ENCODE measurements around the gene FOXRED2.
"Not testable (repeated sequence)": the region's sequence is repeated elsewhere in the genome, so short reads cannot be mapped to it uniquely, and the experiment has no call there.

FOXRED2 gene

DNA sequence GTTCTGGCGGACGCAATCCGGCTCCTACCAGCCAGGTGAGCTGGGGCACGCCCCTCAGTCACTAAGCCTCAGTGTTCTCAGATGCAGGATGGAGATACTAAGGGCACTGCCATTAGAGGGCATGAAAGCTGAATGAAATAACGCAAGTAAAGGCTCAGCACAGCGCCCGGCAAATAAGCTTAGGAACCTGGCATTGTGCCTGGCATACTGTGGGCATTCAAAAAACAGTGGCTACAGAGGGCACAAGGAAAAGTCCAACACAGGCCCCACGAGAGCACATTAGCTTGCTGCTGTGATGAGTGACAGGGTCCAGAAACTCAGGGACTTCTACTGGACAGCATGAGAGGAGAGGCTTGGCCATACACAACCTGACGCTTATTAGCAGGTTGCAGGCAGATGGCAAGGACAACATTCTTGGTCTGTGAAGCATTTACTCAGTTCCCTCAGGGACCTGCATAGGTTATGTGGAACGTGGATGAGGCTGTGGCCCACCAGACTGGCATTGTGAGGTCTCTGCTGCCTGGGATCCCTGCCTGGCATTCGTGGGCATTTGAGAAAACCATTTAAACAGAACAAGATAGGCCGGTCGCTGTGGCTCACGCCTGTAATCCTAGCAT is 37.6 kb downstream of the FOXRED2 start:
- no peak for ATAC-seq
- DNase-seq = no peak

DNA sequence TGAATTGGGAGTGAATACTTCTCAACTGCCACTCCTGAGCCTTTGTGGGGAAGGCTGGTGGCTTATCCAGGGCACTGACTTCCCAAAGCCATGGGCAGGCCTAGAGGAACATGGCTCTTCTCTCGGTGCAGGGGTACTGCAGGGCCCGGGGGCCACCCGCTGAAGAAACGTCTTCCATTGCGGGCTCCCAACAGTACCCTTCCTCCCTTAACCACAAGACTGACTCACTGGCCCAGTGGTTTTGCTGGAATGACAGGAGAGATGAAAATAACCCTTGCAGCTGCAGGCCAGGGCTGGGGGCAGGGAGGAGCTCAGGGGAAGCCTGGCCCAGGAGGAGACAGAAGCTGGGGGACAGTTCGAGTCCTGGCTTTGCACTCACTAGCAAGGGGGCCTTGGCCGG is 38.9 kb downstream of the FOXRED2 start:
- DNase-seq (peak; percentile 58), ATAC-seq (peak; percentile 55)

DNA sequence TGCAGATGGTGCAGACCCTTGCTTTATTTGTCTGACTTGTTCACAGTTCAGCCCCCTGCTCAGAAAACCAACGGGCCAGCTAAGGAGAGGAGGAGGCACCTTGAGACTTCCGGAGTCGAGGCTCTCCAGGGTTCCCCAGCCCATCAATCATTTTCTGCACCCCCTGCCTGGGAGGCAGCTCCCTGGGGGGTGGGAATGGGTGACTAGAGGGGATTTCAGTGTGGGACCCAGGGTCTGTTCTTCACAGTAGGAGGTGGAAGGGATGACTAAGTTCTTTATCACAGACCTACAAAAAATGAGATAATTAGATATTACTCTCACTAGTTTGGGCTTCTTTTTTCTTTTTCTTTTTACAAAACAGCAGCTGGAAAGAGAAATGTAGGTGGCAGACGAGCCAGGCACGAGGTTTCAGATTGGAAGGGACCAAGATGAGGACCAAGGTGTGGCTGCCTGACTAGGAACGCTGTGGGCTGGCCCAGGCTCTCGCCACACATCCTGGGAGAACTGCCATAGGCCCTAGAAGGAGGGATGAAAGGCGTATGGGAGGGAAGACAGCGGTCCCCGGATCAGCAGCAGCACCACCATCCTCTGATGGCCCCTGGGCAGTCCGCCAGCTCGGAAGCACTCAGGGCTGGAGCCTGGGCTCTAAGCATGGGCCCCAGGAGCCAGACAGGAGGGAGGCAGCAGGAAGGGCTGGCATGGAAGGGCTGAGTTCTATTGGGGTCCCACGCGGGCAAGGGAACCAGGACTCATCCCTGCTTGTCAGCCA is 39.6 kb downstream of the FOXRED2 start:
- ATAC-seq = no peak
- DNase-seq = no peak

DNA sequence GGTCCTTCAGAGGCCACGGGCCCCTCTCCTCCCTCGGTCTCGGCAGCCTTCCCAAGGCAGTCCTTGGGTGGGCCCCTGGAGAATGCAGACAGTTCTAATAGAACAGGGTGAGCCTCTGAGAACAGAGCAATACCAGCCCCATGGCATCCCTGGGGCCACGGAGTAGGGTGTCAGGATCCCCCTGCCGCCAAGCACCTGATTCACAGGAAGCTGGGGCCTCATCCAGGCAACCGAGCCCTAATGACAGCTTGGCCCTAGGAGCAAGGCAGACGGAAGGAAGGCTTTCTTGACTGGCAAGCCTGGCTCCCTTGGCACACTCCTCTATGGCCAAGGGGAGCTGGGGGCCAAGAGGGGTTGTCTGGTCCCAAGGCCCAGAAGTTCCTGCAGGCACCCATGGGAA is 40.6 kb downstream of the FOXRED2 start:
- DNase-seq = no peak
- ATAC-seq = no peak

DNA sequence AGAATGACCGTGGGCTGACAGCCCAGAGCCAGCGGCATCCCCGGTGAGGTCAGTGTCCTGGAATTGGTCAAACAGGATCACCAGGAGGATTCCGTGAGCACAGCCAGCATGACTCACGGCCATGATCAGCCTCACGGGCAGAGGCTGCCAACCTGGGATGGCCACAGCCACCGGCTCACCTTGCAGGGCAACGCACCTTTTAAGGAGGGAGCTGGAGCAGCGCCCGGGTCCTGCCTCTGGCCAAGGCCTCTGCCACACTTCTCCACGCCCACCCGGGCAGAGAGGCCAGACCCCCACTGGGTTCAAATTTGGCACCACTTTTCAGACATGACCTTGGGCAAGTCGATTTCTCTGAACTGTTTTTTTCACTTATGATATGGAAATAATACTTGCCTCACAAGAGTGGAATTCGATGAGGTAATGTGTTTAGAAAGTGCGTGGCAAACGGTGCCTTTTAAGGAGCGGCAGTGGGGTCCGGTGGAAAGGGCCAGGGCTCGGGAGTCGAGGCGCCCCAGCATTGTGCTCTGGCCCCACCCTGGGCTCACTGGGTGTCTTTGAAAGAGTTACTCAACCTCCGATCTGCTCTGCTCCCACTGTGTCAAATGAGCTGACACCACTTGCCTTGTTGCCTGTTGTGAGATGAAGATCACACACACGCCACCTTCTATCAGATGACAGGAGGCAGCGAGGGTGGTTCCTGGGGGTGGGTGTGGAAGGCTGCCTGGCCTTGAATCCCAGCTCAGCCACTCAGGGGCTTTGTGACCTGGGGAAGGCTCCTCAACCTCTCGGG is 41.4 kb downstream of the FOXRED2 start:
- DNase-seq = no peak
- no peak for ATAC-seq

DNA sequence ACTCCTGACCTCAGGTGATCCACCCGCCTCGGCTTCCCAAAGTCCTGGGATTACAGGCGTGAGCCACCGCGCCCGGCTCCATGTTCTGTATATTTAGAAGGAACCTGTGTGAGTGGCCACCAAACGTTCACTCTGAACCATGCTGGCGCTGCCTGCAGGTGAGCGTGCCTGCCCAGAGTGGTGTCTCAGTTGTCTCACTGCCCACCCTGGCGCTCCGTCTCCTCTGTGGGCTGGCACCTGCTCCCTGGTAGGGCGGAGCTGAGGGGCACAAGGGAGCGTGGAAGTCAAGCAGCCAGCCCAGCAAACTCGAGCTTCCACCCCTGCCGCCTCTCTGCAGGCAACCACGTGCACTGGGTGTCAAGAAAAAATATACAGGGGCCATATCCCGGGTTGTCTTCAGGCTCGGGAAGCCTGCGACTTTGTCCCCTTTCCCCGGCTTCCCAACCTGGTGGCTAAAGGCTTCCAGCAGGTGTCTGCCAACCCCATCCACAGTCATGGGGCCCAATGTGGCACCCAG is 42.1 kb downstream of the FOXRED2 start:
- ATAC-seq (no peak), DNase-seq (no peak)

DNA sequence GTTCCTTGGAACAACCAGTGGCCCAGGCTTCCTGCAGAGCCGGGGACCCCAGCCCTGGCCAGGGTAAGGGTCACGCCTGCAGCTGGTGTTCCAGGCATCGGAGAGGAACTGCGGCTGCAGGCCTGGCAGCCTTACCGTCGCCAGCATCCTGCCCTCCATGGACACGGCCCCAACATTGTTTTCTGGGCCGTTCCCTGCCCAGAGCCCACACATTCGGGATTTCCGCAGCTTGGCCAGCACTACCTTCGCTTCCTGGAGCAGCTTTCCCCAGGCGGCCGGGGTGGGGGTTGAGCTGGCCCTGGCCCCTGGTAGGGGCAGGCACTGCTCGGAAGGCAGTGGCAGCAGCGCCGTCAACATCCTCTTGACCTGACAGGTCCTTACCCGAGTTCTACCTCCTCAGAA is 43.1 kb downstream of the FOXRED2 start:
- ATAC-seq (no peak), DNase-seq (no peak)

DNA sequence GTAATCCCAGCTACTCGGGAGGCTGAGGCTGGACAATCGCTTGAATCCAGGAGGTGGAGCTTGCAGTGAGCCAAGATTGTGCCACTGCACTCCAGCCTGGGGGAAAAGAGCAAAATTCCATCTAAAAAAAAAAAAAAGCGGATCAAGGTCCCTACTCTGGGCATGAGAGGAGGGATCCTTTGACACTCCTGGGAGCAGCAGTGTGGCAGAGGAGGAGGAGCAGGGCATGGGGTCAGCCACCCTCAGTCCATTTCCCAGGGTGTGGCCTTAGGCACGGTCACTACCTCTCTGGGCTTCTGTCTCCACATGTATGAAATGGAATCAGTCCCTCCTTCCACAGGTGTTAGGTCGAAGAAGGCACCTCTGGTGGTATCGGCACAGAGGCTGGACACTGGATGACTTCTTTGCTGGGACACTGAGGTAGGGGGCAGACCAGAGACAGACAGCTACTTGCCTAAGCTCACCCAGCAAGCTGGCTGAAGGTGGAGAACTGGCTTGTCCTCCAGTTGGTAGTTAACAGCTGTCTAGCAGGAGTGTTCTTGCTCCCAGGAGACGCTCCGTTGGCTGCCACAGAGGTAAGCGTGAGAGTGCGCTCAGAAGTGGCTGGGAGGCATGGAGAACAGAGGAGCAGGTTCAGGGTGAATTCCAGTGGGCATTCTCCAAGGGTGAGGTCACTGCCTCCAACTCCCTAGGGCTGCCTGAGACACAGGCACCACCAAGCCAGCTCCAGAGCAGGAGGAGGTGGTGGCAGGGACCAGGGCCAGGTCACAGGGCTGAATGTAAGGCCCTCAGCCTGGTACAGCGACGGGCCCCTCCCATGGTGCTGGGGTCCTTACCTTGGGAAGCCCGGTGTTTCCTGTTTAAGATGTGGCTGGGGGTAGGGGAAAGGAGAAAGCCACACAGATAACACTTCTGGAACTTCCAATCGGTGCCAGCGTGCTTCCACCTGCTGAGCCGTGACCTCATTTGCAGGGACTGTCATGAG is 44.9 kb downstream of the FOXRED2 start:
- ATAC-seq (no peak), DNase-seq (no peak)

DNA sequence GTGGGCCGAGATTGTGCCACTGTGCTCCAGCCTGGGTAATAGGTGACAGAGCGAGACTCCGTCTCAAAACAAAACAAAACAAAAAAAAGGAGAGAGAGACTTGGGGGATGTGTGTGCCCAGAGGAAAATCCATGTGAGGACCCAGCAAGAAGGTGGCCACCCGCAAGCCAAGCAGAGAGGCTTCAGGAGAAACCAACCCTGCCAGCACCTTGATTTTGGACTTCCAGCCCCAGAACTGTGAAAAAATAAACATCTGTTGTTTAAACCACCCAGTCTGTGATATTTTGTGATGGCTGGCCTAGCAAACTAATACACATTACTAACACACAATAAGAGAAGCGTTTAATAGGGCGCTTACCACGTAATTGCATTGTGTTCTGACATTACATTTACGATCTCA is 46.6 kb downstream of the FOXRED2 start:
- ATAC-seq (no peak), DNase-seq (no peak)

DNA sequence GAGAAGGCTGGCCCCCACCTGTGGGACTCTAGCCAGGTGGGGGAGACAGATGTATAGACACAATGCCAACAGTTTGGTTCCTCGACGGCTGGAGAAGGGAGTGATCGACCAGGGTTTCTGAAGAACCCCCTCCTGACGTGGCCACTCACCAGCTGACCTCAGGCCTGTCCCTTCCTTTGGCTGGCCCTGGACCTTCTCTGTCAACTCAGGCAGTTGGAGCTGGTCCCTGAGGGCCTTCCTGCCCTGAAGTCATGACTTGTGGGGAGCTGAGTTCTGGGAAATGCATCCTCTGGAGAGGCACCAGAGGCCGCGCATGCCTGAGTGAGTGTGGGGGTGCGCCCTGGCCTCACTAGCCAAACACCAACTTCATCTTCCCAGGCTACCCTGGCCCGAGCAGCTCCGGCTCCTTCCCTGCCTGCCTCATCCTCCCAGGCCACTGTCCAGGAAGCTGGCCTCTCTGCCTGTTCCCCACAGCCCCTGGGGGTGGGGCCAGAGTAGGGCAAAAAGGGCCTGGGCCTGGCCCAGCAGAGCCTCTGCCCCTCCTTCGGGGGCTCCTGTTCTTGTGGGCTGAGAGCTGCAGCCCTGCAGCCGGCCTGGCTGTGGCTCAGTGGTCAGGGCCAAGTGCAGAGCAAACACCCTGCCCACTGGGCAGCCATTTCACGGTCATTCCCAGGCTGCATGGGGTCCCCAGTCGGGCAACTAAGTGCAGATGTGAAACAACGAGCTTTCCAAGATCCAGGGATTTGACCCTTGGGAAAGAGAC is 49.0 kb downstream of the FOXRED2 start:
- no peak for ATAC-seq

DNA sequence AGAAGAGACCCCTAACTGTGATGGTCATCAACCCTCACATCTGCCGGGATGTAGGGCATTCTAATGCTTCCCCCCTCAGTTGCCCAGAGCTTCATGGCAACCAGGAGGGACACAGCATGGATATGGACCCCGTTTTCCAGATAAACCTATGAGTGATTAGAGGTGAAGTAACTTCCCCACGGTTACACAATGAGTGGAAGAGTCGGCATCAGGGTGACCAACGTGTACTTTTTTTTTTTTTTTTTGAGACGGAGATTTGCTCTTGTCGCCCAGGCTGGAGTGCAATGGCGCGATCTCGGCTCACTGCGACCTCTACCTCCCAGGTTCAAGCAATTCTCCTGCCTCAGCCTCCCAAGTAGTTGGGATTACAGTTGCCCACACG is 50.4 kb downstream of the FOXRED2 start:
- DNase-seq (no peak), ATAC-seq (no peak)

More for the DNA sequence above, 49.0 kb downstream of the FOXRED2 start:
- DNase-seq = no peak

DNA sequence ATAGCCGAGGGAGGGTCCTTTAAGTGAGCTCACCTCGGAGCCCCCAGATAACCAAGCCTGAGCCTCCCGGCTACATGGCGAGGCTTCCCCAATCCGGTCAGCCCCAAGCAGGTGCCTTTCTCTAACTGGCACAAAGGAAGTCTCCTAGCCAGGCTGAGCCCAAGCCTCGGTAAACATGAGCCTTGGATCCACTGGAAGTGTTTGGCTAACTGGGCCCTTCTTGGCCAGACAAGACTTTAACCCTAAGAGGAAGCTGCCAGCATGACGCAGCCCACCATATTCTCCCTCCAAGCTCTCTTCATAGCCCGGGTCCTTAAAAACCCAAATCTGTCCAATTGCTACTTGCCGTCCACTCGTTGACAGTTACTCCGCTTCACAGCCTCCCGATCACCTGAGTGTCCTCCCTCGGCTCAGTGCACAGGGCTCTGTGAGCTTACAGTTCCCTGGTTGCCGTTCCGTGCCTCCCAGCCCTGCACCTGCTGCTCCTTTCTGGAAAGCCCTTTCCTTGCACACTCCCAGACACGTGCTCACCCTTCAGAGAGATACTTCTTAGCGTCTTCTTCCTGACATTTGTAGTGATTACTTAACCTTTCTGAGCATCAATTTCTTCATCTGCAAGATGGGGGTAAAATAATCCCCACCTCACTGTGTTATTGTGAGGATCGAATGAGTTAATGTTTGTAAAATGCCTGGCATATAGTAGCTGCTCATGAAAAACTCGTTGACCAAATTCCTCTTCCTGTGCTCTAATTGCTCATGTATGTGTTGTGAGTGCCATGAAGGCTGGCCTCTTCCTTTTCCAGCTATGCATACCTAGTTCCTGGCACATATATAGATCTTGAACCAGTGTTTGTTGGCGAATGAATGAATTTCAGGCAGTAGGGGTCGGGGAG is 51.0 kb downstream of the FOXRED2 start:
- ATAC-seq = no peak
- DNase-seq = no peak

DNA sequence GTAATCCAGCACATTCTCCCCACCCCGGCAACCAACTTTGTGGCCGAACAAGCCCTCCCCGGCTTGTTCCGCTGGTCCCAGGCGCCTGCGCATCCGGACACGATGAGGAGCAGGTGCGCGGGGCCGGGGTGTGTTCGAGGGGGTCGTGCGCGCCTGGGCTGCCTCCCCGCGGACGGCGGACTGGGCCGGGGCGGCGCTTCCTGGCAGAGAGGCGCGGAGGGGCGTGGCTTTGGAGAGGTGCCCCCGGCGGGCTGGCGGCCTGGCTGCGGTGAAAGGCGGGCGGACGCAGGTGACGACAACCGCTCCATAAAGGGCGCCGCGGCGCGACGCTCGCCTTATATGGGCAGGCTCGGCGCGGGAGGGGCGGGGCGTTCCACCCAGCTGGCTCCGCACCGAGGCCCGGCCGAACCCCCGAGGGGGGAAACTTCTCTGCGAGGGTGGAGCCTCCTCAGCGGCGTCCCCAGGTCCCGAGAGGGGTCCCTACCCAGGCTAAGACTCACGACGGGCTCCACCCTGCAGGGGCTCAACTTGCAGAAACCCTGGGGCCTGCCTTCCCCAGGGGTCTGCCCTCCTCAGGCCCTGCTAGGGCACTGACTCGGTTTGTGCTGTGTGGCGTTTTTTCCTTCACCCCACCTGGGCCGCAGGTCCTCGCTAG is 51.8 kb downstream of the FOXRED2 start:
- DNase-seq (peak; percentile 99), ATAC-seq (peak; percentile 84)

DNA sequence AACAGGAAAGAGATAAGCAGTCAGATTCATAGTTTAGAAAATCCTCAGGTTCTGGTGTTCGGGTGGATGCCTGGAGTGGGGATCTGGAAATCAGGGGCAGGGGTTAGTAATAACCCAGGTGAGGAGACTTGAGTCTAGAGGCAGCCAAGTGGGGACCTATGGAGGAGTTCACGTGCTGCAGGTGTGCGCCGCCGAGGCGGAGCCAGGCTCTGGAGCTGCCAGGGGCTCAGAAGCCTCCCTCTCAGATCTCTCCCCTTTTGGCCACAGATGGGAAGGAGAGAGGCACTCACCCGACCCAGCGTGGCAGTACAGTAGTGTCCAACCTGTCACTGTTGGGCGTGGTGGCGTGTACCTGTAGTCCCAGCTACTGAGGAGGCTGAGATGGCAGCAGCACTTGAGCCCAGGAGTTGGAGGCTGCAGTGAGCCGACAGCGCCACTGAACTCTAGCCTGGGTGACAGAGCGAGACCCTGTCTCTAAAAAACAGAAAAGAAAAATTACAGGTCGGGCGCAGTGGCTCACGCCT is 52.9 kb downstream of the FOXRED2 start:
- DNase-seq = no peak
- no peak for ATAC-seq

DNA sequence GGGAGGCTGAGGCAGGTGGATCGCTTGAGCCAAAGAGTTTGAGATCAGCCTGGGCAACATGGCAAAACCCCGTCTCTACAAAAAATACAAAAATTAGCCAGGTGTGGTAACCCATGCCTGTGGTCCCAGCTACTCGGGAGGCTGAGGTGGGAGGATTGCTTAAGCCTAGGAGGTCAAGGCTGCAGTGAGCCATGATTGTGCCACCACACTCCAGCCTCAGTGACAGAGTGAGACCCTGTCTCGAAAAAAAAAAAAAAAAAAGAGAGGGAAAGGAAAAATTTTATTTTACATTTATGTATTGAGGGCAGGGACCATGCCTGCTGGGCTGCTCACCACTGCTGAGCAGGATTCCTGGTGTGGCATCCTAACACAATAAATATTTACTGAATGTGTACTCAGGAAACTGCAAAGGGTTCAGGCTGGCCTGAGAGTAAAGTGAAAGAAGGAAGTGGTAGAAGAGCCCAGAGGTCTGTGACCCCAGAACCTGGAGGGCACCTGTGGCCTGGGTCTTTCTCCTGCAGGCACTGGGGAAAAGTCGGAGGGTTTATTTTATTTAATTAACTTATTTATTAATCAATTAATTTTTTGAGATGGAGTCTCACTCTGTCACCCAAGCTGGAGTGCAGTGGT is 53.7 kb downstream of the FOXRED2 start:
- DNase-seq, ATAC-seq: not testable (repeated sequence)

DNA sequence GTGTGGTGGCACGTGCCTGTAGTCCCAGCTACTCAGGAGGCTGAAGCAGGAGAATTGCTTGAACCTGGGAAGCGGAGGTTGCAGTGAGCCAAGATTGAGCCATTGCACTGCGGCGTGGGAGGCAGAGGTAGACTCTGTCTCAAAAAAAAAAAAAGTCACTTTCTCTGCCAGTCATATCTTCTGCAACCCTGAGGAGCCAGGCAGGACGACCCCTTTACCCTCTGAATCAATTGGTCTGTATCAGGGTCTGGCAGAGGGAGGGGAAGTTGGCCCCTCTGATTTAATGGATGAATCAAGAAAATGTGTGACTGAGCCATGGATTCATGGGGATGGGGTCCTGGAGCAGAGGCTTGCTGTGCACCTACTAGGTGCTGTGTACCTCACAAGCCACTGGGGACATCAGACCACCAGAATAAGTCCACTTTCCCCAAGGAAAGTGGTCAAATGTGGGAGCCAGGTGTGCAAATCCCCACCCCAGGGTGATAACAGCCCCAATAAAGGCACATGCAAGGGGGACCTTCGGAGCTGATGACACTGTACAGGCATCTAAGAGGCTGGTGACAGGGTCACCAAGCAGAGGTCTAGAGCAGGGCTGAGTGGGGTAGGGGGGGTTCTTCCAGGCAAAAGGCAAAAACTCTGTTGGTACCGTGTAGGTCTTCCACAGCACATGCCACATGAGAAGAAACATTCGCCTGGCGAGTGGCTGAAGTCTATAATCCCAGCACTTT is 54.4 kb downstream of the FOXRED2 start:
- peak; percentile 43 for DNase-seq
- ATAC-seq = no peak

DNA sequence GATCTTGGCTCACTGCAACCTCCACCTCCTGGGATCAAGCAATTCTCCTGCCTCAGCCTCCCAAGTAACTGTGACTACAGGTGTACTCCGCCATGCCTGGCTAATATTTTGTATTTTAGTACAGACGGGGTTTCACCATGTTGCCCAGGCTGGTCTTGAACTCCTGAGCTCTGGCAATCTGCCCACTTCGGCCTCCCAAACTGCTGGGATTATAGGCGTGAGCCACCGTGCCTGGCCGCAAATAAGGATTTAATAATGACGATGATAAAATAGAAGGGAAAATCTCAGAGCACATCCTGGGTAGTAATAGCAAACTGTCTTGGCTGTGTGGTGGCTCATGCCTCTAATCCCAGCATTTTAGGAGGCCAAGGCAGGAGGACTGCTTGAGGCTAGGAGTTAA is 55.9 kb downstream of the FOXRED2 start:
- ATAC-seq, DNase-seq: not testable (repeated sequence)

Measured in stimulated activated naive CD8-positive, alpha-beta T cell treated with anti-CD3 and anti-CD28 coated beads, Interleukin-15, Interleukin-2, amounts not matched to agents 100 U/mL and 50 U/mL, for 24 hours (primary cell).